Breast epithelium (tissue), 3 donors: Measurements from ENCODE around the gene LRRTM4.

Experiments
- CTCF ChIP-seq, 3 donors: fragments of 450-650 bp; IDR thresholded peaks; one replicate each; pipeline ENCODE4 v1.5.1; 2016 to 2017; ENCODE audit warnings: antibody characterized with exemption in 3 of 3, mild to moderate bottlenecking in 3 of 3, moderate library complexity in 3 of 3
- POLR2A ChIP-seq: fragments of 450-650 bp; IDR thresholded peaks from one replicate; pipeline ENCODE4 v1.6.1; 2016; ENCODE audit warnings: antibody characterized with exemption, mild to moderate bottlenecking, moderate library complexity
- POLR2AphosphoS5 ChIP-seq, 3 donors: sonication (generic); formaldehyde crosslinking; IDR thresholded peaks; one replicate each; pipeline ENCODE4 v1.6.1; 2017; ENCODE audit warnings: antibody characterized with exemption in 3 of 3

- TF ChIP-seq POLR2A (no peak), CTCF (IDR thresholded peaks at IDR 0.05) (no peak), POLR2AphosphoS5 (IDR thresholded peaks at IDR 0.05) (no peak)
Observed at GRCh38 chr2:76998152-76998551, 524.0 kb downstream of the LRRTM4 start.
